Epidermal melanocyte (primary cell): Measurements from ENCODE around the gene TBL3.
"Not testable (repeated sequence)": the region's sequence is repeated elsewhere in the genome, so short reads cannot be mapped to it uniquely, and the experiment has no call there.

Source experiments
- DNase-seq: peaks from one replicate; pipeline ENCODE4 v3.0.0; 2011; ENCODE audit warnings: low spot score; ENCODE audit not compliant: insufficient read length

TBL3 gene

DNA sequence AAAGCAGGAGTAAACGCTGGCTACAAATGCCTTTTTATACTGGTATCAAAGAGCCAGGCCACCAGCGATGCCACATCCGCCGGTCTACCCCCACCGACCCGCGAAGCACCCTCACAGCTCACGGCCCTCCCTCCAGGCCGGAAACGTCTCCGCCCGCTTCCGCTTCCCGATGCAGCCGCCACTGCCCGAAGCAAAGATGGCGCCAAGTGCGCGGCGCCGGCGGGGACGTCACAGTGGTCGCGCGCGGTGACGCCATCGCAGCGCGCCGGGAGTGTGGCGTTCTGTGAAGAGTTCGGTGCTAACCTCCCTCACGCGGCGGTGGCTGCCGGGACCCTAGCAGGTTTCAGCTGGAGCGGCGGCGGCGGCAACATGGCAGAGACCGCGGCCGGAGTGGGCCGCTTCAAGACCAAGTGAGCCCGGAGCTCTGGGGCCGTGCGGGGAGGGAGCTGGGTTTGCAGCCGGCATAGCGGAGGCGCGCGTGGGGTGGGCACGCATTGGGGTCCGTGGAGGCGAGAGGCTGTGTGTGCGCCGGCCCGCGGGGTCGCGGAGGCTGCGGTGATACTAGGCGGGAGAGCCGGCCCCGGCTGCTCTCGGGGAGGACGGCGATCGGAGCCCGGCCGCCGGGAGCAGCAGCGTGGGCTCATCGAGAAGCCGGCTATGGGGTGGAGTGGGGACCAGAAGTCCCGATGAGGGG, at the start of gene TBL3:
Gene TBL3, plus strand, starts transcription at position 258 of the 694 bp plus-strand sequence. Its CDS starts 112 bp downstream, at position 370.
- peak; percentile 100 for DNase-seq

DNA sequence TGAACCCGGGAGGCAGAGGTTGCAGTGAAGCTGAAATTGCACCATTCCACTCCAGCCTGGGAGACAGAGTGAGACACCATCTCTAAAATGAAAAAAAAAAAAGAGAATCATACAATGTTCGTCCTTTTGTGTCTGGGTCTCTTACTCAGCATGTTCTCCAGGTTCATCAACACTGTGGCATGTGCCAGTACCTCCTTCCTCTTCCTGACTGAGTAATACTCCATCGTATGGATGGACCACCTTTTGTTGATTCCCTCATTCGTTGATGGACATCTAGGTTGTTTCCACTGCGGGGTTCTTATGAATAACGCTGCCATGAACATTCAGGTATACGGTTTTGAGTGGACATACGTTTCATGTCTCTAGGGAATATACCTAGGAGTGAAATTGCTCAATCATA, 49.5 kb upstream of the TBL3 start:
- no peak for DNase-seq

DNA sequence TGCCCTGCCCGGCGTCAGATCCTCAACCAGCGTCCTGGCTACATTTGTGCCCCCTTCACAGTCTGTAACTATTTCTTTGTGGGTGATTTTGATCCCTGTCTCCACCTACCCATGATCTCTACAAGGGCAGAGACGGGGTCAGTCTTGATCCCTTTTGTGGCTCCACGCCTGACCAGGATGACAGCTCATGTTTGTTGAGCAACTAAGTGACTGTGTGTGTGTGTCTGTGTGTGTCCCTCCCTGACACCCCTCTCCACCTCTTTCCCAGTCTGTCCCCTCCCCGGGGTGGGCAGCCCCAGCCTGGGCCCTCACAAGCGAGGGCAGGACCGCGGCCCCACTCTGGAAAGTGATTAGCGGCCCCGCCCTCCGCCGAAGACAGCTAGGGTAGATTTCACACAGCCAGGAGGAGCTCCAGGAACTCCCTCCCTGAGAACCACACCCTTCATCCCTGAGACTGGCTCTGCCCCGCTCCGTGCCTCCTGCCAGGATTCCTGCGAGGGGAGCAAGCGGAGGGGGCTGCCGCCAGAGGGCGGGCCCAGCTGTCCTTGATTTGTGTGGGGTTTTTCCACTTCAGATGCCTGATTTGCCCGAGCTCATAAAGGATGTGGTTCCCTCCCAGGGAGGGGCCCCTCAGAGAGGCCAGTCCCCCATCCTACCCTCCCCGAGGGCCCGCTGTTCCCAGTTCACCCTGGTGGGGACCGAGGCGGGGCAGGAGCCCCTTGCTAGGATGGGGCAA, 48.4 kb upstream of the TBL3 start:
- DNase-seq: no peak

DNA sequence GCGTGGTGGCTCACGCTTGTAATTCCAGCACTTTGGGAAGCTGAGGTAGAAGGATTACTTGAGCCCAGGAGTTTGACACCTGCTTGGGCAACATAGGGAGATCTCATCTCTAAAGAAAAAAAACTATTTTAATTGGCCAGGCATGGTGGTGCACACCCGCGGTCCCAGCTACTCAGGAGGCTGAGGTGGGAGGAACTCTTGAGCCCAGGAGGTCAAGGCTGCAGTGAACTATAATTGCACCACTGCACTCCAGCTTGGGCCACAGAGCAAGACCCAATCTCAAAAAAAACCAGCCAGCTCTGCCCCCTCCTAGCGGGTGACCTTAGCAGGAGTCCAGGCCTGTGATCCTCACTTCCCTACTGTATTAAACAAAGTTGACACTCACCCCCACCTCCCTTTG, 47.8 kb upstream of the TBL3 start:
- no peak for DNase-seq

DNA sequence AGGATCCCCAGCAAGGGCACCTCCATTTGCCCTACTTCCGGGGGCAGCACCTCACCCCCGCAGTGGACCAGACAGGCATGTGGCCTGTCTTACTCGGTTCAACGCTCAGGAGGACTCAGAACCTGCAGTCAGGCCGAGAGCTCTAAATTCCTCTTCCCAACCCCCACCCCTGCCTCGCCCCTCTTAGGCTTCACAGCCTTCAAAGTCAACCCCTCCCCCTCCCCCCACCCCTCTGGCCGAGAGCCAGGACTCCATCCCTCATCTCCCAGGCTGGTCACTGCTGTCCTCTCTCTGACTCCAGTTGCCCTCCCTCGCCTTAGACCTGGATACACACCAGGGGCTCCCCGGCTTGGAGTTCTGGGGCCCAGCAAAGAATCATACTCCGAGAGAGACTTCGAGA, 45.6 kb upstream of the TBL3 start:
- no peak for DNase-seq

DNA sequence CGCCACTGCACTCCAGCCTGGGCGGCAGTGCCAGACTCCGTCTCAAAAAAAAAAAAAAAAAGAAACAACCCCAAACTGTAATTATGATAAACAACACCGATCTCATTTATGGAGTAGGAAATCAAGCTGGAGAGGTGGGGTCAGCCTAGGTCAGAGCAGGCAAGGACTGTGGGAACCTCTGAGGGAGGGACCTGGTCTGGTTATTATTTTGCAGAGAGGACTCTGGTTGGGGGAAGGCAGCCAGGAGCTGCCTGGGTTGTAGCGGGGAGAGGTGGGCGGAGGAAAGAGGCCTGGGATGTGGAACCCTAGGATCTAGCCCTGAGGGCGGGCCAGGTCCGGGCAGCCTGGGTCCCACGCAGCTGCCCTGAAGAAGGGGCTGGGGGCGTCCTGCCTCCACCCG, 42.7 kb upstream of the TBL3 start:
- no peak for DNase-seq

DNA sequence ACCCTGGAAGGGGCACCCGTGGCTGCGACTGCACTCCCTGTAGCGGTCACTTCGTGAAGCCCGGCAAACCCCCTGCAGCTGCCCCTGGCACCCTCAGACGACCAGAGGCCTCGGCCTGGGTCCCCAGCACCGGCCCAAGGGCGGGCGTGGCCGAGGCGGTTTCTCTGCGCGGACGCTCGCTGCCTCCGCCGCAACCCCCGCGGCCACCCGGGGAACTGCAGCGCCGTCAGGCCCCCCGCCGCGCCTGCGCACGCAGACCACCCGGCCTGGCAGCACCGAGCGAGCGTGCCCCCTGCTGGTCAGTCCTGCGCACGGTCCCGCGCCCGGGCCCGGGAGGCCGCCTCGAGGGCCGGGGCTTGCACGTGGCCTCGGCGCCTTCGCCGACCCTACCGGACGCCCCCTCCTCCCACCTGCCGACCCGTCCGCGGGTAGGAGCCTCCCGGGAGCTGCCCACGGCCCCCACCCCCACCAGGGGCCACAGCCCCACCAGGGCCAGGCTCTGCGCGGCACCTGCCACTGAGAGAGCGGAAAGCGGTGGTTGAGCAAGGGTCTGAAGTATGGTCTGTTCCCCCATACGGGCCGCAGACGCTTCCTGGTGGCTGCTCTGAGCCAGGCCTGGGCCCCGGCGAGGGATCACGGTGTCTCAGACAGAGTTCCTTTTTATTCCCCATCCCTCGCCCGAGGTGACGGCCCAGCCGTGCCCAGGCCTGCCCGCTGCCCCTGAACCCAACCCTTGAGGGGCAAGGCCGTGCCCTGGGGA, 42.1 kb upstream of the TBL3 start:
- DNase-seq: peak; percentile 83

DNA sequence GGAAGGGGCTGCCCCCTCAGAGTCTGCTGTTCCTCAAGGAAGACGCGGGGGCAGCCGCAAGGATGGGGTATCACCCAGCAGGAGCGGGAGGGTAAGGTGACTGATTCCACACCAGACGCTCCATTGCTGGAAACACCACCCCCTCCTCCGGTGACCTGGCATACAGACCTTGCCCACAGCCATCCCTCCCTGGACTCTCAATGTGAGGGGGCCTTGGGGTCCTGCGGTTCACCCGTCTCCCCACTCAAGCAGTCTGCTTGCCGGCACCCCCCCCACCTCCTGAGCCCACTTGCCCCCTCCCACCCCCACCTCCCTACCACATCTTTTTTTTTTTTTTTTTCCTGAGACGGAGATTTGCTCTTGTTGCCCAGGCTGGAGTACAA, 41.5 kb upstream of the TBL3 start:
- DNase-seq: no peak

DNA sequence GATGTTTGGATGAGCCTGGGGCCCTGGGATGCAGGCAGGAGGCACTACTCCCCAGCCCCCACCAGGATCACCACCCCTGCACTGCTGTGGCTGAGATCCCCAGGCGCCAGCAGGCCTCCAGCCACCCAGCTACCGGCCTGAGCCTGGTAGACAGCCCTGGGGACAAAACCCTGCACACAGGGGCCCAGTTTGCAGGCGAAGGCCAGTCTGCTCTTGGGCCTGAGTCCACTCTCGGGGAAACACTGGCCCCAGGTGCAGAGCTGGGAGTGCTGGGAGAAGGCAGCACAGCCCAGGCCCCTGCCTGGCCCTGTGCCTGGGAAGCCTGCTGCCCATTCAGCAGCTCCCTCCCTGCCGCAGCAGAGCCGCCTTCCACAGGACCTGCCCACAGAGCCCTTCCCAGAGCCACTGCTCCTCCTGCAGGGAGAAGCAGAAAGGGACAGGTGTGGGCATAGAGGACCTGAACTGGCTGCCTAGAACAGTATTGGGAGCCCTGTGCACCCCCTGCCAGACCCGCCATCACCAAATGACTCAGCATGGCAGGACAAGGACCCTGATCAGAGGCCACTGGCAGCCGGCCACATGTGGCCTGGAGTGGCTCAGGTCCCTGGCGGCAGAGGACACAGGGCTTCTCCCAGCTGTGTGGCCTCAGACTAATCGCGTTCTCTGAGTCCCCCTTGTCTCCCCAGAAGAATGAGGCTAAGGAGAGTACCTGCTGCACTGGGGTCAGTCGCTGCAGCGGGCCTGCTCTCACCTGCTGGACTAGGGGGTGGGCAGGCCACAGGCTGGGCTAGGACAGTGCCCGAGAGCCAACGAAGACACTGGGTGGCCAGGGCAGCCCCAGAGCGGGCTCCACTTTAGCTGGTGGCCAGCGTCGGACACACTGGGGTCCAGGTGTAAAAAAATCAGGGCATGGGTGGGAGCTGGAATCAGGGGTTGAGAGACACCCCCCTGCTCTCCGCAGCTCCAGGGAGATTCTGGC, 39.5 kb upstream of the TBL3 start:
- DNase-seq: no peak

DNA sequence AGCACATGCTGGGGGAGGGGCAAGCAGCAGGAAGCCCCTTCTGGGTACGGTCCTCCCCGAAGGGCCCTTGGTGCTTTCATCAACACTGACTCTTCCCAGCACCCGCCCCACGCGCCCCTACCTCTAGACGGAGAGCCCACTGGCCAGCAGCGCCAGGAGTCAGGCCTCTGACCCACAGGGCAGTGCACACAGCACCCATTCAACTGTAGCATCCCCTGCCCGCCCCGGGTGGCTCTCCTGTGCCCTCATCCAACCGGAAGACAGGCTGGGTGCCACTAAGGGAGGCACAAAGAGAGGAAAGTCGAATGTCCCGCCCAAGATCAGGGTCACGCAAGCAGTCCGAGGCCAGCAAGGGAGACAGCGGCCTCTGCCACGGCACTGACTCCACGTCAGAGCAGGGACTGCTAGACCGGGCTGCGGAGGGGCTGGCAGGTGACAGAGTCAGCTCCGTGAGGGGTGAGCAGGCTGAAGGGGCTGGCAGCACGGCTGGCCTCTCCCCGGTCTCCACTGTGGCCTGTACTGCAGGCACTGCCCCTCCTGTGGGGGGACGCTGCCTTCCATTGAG, 38.7 kb upstream of the TBL3 start:
- DNase-seq: no peak

DNA sequence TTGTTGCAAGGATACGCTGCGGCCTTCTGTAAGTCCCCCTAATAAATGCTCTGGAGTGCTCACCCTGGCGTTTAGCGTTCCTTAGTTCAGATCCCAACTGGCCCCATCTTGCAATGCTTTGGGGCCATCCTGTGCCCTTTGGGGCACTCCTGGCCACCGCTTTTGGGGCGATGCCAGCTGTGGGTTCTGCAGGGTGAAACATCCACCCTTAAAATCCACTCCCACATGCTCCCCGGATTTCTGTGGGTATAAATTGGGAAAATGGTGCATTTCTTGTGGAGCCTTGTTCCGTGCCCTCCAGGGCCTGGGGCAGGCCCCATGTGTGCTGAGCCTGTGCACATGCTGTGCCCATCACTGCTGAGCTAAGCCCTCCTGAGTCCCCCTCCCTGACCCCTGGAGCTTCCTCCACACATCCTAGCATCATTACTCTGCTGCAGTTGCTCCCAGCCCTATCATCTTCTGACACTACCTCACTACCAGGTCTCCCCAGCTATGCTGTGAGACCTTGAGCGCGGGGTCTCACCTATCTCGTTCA, 34.8 kb upstream of the TBL3 start:
- DNase-seq: no peak

DNA sequence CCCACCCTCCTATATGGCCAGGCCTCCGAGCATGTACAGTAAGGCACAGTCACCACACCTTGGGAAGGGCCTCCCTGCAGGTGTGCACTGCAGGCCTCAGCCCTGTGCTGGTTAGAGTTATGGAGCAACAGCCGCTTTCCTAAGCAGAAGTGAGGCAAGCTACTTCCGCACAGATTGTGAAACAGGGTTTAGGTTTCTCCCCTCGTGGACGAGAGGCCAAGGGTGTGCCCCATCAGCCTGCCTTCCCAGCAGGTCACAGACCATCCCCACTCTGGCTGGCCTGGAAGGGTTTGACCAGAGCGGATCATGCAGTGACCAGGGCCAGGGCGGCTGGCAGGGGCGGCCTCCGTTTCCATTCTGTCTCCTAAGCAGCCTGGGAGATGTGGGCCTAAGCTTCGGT, 33.5 kb upstream of the TBL3 start:
- no peak for DNase-seq

DNA sequence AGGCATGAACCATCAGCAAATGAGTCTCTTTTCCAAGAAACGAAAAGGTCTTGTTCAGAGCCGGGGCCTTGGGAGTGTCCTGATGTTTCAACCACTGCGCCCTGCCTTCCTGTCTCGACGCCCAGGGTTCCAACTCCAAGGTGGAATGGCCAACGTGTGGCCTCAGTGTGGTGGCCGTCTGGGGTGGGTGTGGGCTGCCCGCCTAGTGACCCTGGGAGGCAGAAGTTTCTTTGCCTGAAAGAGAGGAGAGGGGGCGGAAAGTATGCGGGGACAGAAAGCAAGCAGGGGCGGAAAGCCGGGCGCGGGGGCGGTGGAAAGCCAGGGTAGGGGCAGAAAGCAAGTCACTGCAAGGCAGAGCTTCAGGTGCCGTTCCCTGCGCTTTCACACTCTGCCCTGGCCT, 32.9 kb upstream of the TBL3 start:
- no peak for DNase-seq

DNA sequence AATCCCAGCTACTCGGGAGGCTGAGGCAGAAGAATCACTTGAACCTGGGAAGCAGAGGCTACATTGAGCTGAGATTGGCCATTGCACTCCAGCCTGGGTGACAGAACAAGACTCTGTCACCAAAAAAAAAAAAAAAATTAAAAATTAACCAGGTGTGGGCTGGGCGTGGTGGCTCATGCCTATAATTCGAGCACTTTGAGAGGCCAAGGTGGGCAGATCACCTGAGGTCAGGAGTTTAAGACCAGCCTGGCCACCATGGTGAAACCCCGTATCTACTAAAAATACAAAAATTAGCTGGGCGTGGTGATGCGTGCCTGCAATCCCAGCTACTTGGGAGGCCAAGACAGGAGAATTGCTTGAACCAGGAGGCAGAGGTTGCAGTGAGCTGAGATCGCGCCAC, 32.0 kb upstream of the TBL3 start:
- not testable (repeated sequence) for DNase-seq

DNA sequence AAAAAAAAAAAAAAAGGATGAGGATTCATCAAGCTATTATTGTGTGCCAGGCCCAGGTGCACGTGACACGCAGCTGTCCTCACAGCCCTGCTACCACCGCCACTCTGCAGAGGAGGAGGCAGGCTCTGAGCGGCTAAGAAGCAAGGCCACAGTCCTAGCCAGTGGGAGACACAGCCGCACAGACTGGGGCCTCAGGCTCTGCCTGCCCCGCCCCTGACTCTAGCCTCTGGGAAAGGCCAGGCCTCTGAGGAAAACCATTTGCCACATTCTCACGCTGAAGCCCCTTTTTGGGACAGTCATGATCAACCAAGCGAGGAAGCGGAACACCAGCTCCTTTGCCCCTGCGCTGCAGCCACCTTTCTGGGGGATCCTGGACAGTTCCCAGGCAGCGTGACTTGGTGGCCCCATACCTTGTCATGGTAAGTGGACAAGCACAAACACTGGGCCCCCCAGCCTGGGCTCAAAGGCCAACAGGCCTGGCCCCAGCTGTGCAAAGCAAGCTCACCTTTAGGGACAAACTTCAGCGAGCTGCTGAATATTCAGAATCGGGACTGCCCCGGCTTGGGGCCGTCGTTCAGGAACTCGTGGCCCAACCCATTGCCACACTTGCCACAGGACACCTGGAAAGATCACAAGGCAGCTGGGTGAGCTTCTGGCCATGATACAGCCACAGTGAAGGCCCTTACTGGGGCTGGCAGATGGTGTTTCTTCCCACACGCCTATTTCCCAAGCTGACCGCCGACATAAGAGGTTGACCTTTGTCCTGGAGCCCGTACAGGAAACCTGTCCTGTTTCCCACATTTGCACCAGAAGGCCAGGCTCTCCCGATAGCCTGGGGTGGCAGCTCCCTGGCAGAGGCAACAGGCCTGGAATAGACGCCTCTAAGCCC, 31.3 kb upstream of the TBL3 start:
- DNase-seq: no peak

DNA sequence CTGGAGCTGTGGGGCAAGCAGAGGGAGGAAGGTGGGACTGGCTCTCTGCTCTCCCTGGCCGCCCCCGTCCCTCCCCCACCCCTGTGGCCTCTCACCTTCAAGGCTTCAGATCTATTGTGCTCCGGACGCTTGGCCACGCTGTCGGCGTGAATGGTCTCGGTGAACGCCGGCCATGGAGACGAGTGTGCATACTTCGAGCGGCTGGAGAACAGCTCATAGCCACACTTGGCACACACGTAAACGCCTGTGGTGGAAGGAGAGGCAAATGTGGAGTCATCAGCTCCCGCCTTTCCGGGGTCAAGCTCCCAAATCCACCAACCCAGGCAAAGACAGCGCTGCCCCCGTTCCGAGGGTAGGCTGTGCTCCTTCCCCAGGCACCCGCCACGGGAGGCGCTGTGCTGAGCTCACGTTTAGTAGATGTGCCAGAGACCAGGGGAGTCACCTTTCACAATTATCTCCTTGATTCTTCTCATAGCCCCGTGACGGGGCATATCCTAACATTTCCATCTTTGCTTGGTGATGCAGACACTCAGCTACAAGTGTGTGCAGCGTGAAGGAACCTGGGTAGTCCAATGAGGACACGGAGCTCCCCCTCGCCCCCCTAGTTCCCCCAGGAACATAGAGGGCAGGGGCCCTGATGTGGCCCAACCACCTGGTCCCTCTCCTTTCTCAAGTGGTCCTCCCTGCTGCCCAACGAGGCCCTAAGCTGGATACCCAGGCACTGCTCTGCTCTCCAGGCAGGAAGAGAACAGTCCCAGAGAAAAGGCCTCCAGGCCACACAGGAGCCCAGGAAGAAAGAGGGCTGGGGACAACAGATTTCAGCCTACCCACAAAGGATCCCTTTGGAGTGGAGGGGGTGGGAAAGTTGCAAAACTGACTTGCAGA, 30.4 kb upstream of the TBL3 start:
- no peak for DNase-seq

DNA sequence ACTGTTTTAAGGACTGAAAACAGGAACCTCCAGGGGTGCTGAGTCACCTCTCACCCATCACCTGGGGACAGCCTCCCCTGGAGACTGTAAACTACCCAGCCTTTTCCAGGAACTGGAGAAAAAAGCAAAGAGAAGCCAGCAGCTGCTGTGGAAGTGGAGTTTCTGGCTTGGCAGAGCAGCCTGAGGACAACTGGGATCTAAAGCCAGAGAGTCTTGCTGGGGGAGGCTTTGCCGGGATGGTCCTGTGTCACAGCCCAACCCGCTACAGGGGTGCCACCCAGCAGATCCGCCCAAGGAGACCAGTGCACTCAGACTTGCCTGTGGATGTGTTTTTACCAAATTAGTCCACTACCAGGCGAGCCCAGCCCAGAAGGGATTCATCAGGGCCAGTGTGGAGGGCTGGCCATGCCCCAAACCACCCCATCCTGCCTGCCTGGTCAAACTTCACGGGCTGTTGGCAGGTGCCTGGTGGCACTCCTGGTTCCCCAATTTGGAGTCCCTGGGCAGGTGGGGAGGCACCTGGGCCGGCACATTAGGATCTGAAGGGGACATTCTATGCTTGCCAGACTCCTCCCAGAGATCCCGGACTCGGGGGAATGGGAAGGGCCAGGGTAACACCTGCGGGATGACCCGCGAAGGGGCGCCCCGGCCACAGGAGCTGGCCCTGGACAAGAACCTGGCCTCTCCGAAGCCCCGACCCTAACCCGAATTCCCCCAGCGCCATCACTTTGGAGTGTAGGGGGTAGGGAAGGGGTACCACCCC, 29.6 kb upstream of the TBL3 start:
- no peak for DNase-seq
